GM19035 (cell line): ENCODE data around the gene TPX2.
"Not testable (repeated sequence)": the region's sequence is repeated elsewhere in the genome, so short reads cannot be mapped to it uniquely, and the experiment has no call there.

Source experiments
- ATAC-seq: cut with Tn5 transposase; IDR thresholded peaks from one replicate; pipeline ENCODE4 v1.9.1; 2021; ENCODE audit not compliant: unreplicated experiment

The TPX2 gene

GRCh38 chr20:31813611-31814010, 74.5 kb downstream of the TPX2 start:
- no peak for ATAC-seq

DNA sequence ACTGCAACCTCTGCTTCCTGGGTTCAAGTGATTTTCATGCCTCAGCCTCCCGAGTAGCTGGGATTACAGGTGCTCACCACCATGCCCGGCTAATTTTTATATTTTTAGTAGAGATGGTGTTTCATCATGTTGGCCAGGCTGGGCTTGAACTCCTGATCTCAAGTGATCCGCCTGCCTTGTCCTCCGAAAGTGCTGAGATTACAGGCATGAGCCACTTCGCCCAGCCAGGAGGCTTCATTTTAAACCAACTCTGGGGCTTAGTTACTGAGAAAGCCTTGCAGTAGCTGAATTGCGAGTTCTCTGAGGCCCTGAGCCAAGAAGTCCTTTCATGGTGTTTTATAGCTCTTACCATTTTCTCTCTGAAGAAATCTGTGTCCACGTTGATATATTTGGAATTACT, 75.1 kb downstream of the TPX2 start:
- not testable (repeated sequence) for ATAC-seq

DNA sequence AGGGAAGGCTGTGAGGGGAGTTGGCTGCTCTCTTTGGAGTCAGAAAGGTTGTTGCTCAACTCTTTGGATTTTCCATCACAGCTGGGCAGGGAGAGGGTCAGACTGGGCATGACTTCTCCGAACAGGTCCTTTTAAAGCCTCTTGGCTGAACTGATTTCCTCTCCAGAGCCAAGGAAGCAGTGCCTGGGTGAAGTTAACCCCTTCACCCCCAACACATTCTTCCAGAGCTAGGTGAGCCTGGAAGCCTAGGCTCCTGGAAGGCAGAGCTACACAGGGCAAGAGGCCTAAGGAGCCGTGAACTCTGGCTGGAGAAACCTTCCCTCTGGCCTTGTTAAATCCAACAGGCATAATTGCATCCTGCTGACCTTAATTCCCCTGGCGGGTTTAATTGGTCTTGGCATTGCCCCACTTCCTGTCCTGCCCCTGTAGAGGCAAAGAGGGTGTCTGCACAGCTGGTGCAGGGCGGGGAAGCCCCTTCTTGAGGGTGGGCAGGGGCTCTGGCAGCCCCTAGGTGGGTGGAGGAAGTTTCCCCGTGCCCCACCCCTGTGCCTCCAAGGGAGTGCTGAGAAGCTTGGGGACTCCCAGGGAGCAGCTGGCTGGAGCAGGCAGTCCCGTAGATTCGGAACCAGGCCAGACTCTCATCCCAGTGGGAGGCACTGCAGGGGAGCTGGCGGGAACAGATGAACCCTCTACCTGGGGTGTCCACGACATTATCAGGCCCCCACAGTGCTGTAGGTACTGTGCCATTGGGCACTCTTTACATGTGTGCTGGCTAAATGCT, 76.5 kb downstream of the TPX2 start:
- ATAC-seq: no peak

- ATAC-seq: no peak
These were observed 77.1 kb downstream of the TPX2 start for GRCh38 chr20:31816221-31816620.

GRCh38 chr20:31817461-31817860, 78.4 kb downstream of the TPX2 start:
- no peak for ATAC-seq

DNA sequence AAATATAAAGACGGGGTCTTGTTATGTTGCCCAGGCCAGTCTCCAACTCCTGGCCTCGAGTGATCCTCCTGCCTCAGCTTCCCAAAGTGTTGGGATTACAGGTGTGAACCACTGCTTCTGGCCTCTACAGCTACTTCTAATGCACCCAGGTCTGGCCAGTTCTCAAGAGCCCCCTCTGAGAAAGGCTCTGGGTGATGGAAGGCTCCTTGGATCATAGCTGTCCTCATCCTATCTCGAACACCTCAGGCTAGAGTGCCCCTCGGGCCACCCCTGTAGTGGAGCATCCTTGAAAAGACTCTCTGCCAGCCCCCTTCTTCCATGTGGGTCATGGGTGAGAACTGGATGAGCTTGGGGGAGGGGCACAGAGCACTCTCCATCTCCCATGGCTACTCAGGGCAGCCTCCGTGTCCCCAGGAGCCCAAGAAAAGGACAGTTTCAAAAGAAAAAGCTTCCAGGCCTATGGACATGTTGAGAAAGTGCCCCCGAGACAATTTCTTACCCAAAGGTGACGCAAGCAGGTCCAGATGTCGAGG, 79.4 kb downstream of the TPX2 start:
- ATAC-seq: no peak

DNA sequence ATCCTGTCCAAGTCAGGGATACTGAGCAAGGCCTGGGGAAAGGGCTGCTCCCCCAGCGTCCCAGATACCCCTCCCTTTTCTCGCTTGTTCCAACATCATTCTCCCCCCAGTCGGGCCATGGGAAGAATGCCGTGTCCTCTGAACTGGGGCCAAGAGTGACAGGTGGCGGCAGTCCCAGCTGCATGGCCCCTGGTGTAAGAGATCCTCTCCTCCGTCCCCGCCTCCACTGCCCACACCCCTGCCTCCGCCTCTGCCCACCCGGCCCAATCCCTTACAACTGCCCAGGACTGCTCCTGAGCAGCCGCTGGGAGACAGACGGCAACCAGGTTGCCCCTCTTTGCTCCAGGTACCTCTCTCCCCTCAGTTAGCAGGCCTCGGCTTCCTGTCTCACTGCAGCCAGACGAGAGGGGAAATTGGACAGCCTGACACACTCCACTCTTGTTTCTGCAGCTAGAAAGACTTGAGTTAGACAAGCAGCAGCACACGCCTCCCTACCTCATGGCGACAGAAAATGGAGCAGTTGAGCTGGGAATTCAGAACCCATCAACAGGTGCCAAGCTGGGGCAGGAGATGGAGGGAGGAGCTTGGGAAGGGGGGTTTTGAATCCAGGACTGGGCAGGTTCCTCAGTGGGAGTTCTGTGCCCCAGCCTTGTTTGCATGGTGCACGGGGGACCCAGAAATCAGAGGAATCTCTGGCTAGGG, 80.1 kb downstream of the TPX2 start, which contains the start of gene MYLK2:
Gene MYLK2 (plus strand): TSS at position 274 of the 702 bp plus-strand sequence. CDS start 225 bp downstream, at position 499.
- no peak for ATAC-seq

GRCh38 chr20:31820228-31820627, 81.1 kb downstream of the TPX2 start:
- no peak for ATAC-seq

- ATAC-seq: no peak
These were observed 82.3 kb downstream of the TPX2 start for GRCh38 chr20:31821427-31821826.

DNA sequence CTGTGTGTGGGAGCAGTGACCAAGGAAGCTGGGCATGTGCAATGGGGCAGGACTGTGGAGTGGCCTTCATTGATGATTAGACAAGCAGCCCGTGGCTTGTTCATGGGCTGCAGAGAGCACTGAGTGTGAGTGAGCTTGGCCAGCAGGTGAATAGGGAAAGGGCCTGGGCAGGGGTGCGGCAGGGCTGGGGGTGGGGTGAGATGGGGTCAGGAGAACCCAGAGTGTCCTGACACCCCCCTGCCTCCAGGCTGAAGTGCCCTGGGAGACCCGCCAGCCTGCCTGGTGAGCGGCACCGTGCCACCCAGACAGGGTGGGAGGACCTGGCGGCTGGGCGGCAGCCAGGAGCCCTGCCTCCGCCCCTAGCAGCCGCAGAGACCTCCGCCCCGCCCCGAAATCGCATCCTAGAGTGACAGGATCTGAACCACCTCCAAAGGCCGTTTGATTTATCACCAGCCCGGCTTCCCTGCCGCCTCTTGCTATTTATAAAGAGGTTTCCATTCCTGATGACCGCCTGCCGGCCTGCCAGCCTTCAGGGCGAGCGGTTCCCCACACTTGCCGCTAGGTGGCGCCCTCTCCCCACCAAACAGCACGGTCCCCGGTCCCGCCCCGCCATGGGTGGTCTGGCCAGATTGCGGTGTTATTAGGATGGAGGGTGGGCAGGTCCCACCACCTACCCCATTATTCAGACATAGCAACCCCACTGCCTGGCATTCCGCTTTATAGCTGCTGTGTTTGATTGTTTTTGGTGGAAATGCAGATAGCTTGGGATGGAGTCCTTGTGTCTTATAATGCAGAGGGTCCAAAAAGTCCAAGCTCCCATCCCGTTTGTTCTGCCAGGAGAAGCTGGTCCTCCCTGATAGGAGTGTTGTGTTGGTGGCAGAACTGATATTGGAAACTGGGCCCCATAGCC, 83.6 kb downstream of the TPX2 start:
- peak; percentile 76 for ATAC-seq

- ATAC-seq: no peak
These were observed 84.5 kb downstream of the TPX2 start for GRCh38 chr20:31823360-31824124.

- no peak for ATAC-seq
These were observed 85.0 kb downstream of the TPX2 start for GRCh38 chr20:31824125-31824485.

DNA sequence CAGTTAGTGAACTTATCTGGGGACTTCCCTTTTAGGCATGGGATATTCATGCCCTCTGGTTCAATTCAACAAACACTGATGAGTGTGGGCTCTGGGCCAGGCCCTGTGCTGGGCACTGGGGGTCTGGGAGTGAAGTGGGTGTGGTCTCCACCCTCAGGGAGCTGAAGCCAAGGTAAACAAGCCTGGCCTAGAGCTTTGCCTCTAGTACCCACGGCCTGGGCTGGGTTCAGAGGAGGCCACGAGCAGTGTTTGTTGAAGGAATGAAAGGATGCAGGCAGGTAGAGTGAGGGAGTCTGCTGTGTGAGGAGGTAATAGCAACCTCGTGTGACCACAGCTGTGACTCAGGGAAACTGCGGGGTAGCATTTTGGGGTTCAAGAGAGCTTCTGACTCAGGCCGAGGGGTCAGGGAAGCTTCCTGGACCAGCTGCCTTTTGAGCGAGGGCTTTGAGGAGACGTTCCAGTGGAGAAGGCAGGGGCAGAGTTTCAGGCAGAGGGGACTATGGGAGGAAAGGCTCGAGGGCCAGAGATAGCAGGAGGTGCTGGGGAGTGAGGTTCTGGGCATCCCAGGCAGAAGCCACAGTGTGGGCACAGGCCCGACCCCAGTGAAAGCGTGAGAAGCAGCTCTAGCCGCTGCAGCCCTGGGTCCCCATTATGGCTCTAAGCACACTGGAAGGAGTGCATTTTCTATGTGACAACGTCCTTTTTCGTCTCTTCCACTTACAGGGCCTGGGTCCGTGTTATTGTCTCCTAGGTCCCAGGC, 85.6 kb downstream of the TPX2 start:
- no peak for ATAC-seq

DNA sequence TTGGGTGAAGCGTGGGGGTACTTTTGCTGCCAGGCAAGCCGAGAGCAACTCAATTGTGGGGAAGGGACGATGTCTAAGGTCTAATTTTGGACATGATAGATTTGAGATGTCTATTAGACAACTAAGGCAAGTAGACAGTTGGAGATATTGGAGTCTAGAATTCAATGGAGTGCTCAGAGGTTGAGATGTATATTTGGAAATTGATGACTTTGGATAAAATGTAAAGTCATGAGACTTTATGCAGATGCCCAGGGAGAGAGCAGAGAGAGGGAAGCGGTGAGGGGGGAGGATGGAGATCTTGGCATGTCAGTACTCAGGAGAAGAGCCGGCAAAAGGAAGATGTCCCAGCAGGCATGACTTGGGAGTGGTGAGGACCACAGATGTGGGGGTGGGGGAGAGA, 87.0 kb downstream of the TPX2 start:
- ATAC-seq: no peak

DNA sequence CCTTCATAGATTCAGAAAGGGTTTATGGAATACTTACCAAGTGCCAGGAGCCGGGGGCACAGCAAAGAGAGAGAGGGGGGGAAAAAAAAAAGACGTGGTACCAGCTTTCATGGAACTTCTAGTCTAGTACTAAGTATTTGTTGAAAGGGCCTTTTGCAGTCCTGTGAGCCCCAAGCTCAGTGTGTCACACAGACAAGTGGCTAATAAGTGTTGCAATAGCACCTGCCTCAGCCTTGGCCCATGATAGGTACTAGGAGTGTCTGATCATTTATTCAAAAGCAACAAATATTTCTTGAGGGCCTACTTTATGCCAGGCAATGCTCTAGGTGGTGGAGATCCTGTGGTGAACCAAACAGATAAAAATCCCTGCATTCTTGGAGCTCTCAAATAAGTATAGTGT, 88.0 kb downstream of the TPX2 start:
- no peak for ATAC-seq

DNA sequence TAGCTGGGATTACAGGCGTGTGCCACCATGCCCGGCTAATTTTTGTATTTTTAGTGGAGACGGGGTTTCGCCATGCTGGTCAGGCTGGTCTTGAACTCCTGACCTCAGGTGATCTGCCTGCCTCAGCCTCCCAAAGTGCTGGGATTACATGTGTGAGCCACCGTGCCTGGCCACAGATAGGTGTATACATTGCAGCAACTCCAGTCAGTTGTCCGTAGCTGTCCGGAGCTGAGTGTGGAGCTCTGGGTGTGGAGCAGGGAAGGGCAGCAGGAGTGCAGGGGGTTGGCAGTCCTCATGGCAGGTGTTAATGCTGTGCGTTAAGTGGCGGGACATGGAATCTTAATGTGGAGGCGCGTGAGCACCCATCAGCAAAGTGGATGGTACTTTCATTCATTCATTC, 88.9 kb downstream of the TPX2 start:
- ATAC-seq: not testable (repeated sequence)

GRCh38 chr20:31829731-31830130, 90.6 kb downstream of the TPX2 start:
- no peak for ATAC-seq

GRCh38 chr20:31830406-31830981, 91.4 kb downstream of the TPX2 start:
- ATAC-seq: no peak

DNA sequence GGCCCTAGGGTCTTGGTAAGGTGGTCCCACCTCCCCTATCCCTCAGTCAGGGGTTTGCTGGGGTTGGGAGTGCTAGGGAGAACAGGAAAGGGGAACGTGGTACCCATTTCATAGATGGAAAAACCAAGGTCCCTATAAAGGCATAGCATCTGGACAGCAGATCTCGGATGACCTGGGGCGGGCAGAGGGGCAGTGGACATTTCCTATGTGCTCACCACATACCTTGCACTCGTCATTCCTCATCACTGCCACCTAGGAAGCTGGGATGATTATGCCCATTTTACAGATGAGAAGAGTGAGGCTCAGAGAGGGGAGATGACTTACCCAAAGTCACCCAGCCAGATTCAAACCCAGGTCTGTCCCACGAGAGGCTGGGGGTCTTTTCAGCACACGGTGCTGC, 92.1 kb downstream of the TPX2 start:
- no peak for ATAC-seq
